Measurements from ENCODE around the gene ACTRT2.

The ACTRT2 gene

GRCh38 chr1:3040004-3040403 lies 18.7 kb downstream of the ACTRT2 start:
- no peak for TF ChIP-seq CTCF (conservative IDR thresholded peaks at IDR 0.05; ENCODE audit: low read depth, low read length)
- DNase-seq (ENCODE audit: low read depth) = no peak
- no peak overlapping the region for H3K4me3 ChIP-seq (ENCODE audit: low read length)

- DNase-seq (ENCODE audit: low read depth) = no peak
- H3K4me3 ChIP-seq (ENCODE audit: low read length) = no peak overlapping the region
- no peak for TF ChIP-seq CTCF (conservative IDR thresholded peaks at IDR 0.05; ENCODE audit: low read depth, low read length)
Measured at GRCh38 chr1:3042481-3042880, 21.2 kb downstream of the ACTRT2 start.

DNA sequence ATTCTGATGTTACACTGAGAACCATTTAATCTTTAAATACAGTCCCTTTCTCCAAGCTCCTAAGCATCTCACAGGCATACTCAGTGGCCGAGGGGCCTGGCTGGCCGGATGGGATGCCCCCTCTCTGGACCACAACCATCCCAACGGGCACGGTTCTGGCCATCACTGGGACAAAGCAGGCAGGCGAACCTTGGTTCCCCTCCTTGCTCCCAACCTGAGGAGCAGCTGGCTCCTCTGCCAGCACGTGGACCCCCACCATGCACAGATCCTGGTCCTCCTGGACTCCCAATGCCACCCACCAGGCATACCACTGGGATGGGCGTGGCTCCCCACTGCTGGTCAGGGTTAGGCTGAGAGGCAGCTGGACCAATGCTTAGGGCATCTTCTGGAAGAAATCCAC lies 27.9 kb downstream of the ACTRT2 start:
- TF ChIP-seq CTCF (conservative IDR thresholded peaks at IDR 0.05; ENCODE audit: low read depth, low read length) = no peak
- DNase-seq (ENCODE audit: low read depth) = no peak
- no peak overlapping the region for H3K4me3 ChIP-seq (ENCODE audit: low read length)

DNA sequence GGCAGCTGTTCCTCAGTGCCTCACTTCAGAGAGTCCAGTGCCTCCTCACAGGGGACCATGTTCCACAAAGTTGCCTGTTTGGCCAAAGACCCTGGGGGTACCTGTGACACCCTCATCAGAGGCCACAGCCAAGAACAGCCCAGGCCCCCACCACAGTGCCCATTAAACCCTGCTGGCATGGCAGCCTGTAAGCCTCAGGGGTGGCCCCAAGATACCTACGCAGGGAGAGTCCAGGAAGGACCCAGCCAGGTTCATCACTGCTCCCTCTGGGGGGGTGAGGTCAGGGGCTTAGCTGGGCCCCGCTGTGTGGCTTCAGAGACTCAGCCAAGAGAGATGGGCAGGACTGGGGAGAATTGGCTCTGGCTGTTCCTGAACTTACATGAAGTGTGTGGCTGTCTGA lies 28.6 kb downstream of the ACTRT2 start:
- TF ChIP-seq CTCF (conservative IDR thresholded peaks at IDR 0.05; ENCODE audit: low read depth, low read length) = no peak
- DNase-seq (ENCODE audit: low read depth) = no peak

DNA sequence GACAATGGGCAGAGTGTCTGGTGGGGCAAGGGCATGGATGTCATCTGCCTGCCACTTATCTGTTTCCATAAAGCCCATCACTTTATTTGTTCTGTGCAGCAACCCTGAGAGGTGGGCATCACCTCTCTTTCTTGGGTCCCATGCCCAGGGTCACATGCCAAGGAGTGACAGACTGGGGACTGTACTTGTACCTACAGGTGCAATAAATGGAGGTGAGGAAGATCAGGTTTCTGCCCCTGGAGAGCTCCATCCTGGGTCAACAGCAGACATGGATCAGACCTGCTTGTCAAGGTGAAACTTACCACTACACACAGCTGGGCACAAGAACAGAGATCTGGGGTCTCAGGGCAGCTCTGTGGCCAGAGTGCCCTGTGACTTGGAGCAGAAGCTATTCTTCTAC lies 29.3 kb downstream of the ACTRT2 start:
- no peak for DNase-seq (ENCODE audit: low read depth)
- no peak overlapping the region for H3K4me3 ChIP-seq (ENCODE audit: low read length)
- no peak for TF ChIP-seq CTCF (conservative IDR thresholded peaks at IDR 0.05; ENCODE audit: low read depth, low read length)

More for the DNA sequence above, 28.6 kb downstream of the ACTRT2 start:
- H3K4me3 ChIP-seq (ENCODE audit: low read length) = no peak overlapping the region

GRCh38 chr1:3051270-3052268 lies 30.3 kb downstream of the ACTRT2 start:
- H3K4me3 ChIP-seq (ENCODE audit: low read length) = no peak overlapping the region
- DNase-seq (ENCODE audit: low read depth) = no peak
- no peak for TF ChIP-seq CTCF (conservative IDR thresholded peaks at IDR 0.05; ENCODE audit: low read depth, low read length)

DNA sequence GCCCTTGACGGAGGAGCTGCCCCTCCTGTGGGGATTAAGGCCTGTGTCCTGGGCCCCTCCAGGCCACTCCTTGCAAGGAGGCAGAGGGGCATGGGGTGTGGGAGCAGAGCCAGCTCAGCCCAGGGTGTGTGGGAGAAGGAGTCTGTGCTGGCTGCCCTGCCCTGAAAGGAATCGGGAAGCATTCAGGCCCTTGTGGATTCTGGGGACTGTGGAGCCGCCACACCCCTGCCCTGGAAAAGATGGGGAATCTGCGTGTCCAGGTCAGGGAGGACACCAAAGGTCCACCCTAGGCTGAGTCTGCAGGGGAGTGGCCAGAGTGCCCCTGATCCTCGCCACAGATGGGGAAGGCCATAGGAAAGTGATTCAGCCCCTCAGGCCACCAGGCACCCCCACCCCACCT lies 31.2 kb downstream of the ACTRT2 start:
- no peak for DNase-seq (ENCODE audit: low read depth)
- no peak overlapping the region for H3K4me3 ChIP-seq (ENCODE audit: low read length)
- TF ChIP-seq CTCF (conservative IDR thresholded peaks at IDR 0.05; ENCODE audit: low read depth, low read length) = no peak

Measured in retinal pigment epithelial cell (primary cell).